Activated CD8-positive, alpha-beta memory T cell treated with anti-CD3 and anti-CD28 coated beads for 48 hours (primary cell): Measurements from ENCODE around the gene IMPG2.

ENCODE experiments used
- DNase-seq, 3 experiments: peaks; one replicate each; pipeline ENCODE4 v3.0.0-alpha.2; 2020; ENCODE audit warnings: low read depth in 2 of 3, low spot score in 2 of 3

Gene IMPG2

GRCh38 chr3:101243285-101244211 lies 76.8 kb downstream of the IMPG2 start:
- no peak for DNase-seq

- DNase-seq: no peak
These were observed 79.5 kb downstream of the IMPG2 start for GRCh38 chr3:101240719-101241399.

GRCh38 chr3:101235048-101235447 lies 85.3 kb downstream of the IMPG2 start:
- DNase-seq: no peak

GRCh38 chr3:101230618-101231017 lies 89.8 kb downstream of the IMPG2 start:
- no peak for DNase-seq

- no peak for DNase-seq
These were observed 90.7 kb downstream of the IMPG2 start for GRCh38 chr3:101229681-101230080.

- DNase-seq: no peak
These were observed 91.9 kb downstream of the IMPG2 start for GRCh38 chr3:101228441-101228840.

- DNase-seq: no peak
These were observed 95.6 kb downstream of the IMPG2 start for GRCh38 chr3:101224739-101225138.

GRCh38 chr3:101223016-101223415 lies 97.4 kb downstream of the IMPG2 start:
- DNase-seq: no peak

- no peak for DNase-seq
These were observed 100.4 kb downstream of the IMPG2 start for GRCh38 chr3:101219842-101220560.

- no peak for DNase-seq
These were observed 102.7 kb downstream of the IMPG2 start for GRCh38 chr3:101217472-101218245.

- no peak for DNase-seq
These were observed 103.5 kb downstream of the IMPG2 start for GRCh38 chr3:101216710-101217465.

- no peak for DNase-seq
These were observed 107.6 kb downstream of the IMPG2 start for GRCh38 chr3:101212730-101213129.

- no peak for DNase-seq
These were observed 116.1 kb downstream of the IMPG2 start for GRCh38 chr3:101204246-101204645.

- no peak for DNase-seq
These were observed 117.0 kb downstream of the IMPG2 start for GRCh38 chr3:101203411-101203810.

- no peak for DNase-seq
These were observed 117.7 kb downstream of the IMPG2 start for GRCh38 chr3:101202640-101203039.

GRCh38 chr3:101200461-101200860 lies 119.9 kb downstream of the IMPG2 start:
- no peak for DNase-seq

GRCh38 chr3:101195951-101196713 lies 124.2 kb downstream of the IMPG2 start:
- DNase-seq: no peak

- DNase-seq: no peak
These were observed 126.0 kb downstream of the IMPG2 start for GRCh38 chr3:101194392-101194791.

- no peak for DNase-seq
These were observed 126.4 kb downstream of the IMPG2 start for GRCh38 chr3:101193957-101194356.
